ENCODE results near the gene CCDC187.

GRCh38 chr9:136318111-136318775 lies 14.3 kb upstream of the CCDC187 start:
- TF ChIP-seq GATA2 (IDR thresholded peaks at IDR 0.05; ENCODE audit: low read depth, low read length) (no peak), GATA3 (IDR thresholded peaks at IDR 0.05; ENCODE audit: low read depth, low read length) (no peak)
